ENCODE measurements around the gene HOXB6.

HOXB6 gene

GRCh38 chr17:48561884-48562810 lies 42.6 kb downstream of the HOXB6 start:
- Histone ChIP-seq H3K36me3 (ENCODE audit: control insufficient read depth in 5 of 5, insufficient read depth in 5 of 5, low read length in 5 of 5) (peaks cover 0 to 3% (median 0%) of the 10 kb centered on the region in 5 donors), H3K27ac (ENCODE audit: low read depth, low read length) (no peak overlapping the region), H3K4me3 (ENCODE audit: low read depth in 1 of 5, low read length in 5 of 5) (no peak overlapping the region), H3K9me3 (ENCODE audit: control insufficient read depth in 5 of 5, low read length in 5 of 5) (no peaks in the 10 kb centered on the region), H3K9ac (ENCODE audit: low read length in 5 of 5) (no peak overlapping the region), H3K4me1 (ENCODE audit: control insufficient read depth in 5 of 5, insufficient read depth in 5 of 5, low read length in 5 of 5) (peaks cover 11 to 95% (median 76%) of the 10 kb centered on the region in 5 donors), H3K27me3 (ENCODE audit: control insufficient read depth in 5 of 5, insufficient read depth in 4 of 5, low read length in 5 of 5) (no peaks in the 10 kb centered on the region)

- Histone ChIP-seq H3K27me3 (ENCODE audit: control insufficient read depth in 5 of 5, insufficient read depth in 4 of 5, low read length in 5 of 5) (no peaks in the 10 kb centered on the region), H3K9me3 (ENCODE audit: control insufficient read depth in 5 of 5, low read length in 5 of 5) (no peaks in the 10 kb centered on the region), H3K4me1 (ENCODE audit: control insufficient read depth in 5 of 5, insufficient read depth in 5 of 5, low read length in 5 of 5) (peaks cover 17 to 88% (median 76%) of the 10 kb centered on the region in 5 donors), H3K4me3 (ENCODE audit: low read depth in 1 of 5, low read length in 5 of 5) (no peak overlapping the region), H3K27ac (ENCODE audit: low read depth, low read length) (peak overlapping the region; percentile 81), H3K9ac (ENCODE audit: low read length in 5 of 5) (peak overlapping the region in 4 of 5 donors; percentile 9 to 43 (median 39)), H3K36me3 (ENCODE audit: control insufficient read depth in 5 of 5, insufficient read depth in 5 of 5, low read length in 5 of 5) (peaks cover 0 to 3% (median 0%) of the 10 kb centered on the region in 5 donors)
Measured at GRCh38 chr17:48559840-48560817, 44.7 kb downstream of the HOXB6 start.

- Histone ChIP-seq H3K4me1 (ENCODE audit: control insufficient read depth in 5 of 5, insufficient read depth in 5 of 5, low read length in 5 of 5) (peaks cover 15 to 87% (median 77%) of the 10 kb centered on the region in 5 donors), H3K9ac (ENCODE audit: low read length in 5 of 5) (peak overlapping the region in 4 of 5 donors; percentile 9 to 44 (median 39)), H3K27ac (ENCODE audit: low read depth, low read length) (peak overlapping the region; percentile 81), H3K27me3 (ENCODE audit: control insufficient read depth in 5 of 5, insufficient read depth in 4 of 5, low read length in 5 of 5) (no peaks in the 10 kb centered on the region), H3K4me3 (ENCODE audit: low read depth in 1 of 5, low read length in 5 of 5) (no peak overlapping the region), H3K36me3 (ENCODE audit: control insufficient read depth in 5 of 5, insufficient read depth in 5 of 5, low read length in 5 of 5) (peaks cover 0 to 7% (median 0%) of the 10 kb centered on the region in 5 donors), H3K9me3 (ENCODE audit: control insufficient read depth in 5 of 5, low read length in 5 of 5) (no peaks in the 10 kb centered on the region)
Measured at GRCh38 chr17:48559122-48559839, 45.5 kb downstream of the HOXB6 start.

- Histone ChIP-seq H3K9me3 (ENCODE audit: control insufficient read depth in 5 of 5, low read length in 5 of 5) (no peaks in the 10 kb centered on the region), H3K27me3 (ENCODE audit: control insufficient read depth in 5 of 5, insufficient read depth in 4 of 5, low read length in 5 of 5) (no peaks in the 10 kb centered on the region), H3K4me3 (ENCODE audit: low read depth in 1 of 5, low read length in 5 of 5) (no peak overlapping the region), H3K4me1 (ENCODE audit: control insufficient read depth in 5 of 5, insufficient read depth in 5 of 5, low read length in 5 of 5) (peaks cover 15 to 89% (median 79%) of the 10 kb centered on the region in 5 donors), H3K27ac (ENCODE audit: low read depth, low read length) (peak overlapping the region; percentile 81), H3K36me3 (ENCODE audit: control insufficient read depth in 5 of 5, insufficient read depth in 5 of 5, low read length in 5 of 5) (peaks cover 0 to 8% (median 0%) of the 10 kb centered on the region in 5 donors), H3K9ac (ENCODE audit: low read length in 5 of 5) (peak overlapping the region in 3 of 5 donors; percentile 9 to 44 (median 35))
Measured at GRCh38 chr17:48558831-48559121, 46.0 kb downstream of the HOXB6 start.

GRCh38 chr17:48558057-48558830 lies 46.5 kb downstream of the HOXB6 start:
- Histone ChIP-seq H3K9ac (ENCODE audit: low read length in 5 of 5) (peak overlapping the region in 2 of 5 donors; percentile 1 to 44), H3K36me3 (ENCODE audit: control insufficient read depth in 5 of 5, insufficient read depth in 5 of 5, low read length in 5 of 5) (peaks cover 0 to 8% (median 0%) of the 10 kb centered on the region in 5 donors), H3K4me1 (ENCODE audit: control insufficient read depth in 5 of 5, insufficient read depth in 5 of 5, low read length in 5 of 5) (peaks cover 11 to 87% (median 78%) of the 10 kb centered on the region in 5 donors), H3K27me3 (ENCODE audit: control insufficient read depth in 5 of 5, insufficient read depth in 4 of 5, low read length in 5 of 5) (no peaks in the 10 kb centered on the region), H3K9me3 (ENCODE audit: control insufficient read depth in 5 of 5, low read length in 5 of 5) (no peaks in the 10 kb centered on the region), H3K4me3 (ENCODE audit: low read depth in 1 of 5, low read length in 5 of 5) (no peak overlapping the region), H3K27ac (ENCODE audit: low read depth, low read length) (peak overlapping the region; percentile 81)

- Histone ChIP-seq H3K4me1 (ENCODE audit: control insufficient read depth in 5 of 5, insufficient read depth in 5 of 5, low read length in 5 of 5) (peaks cover 16 to 83% (median 76%) of the 10 kb centered on the region in 5 donors), H3K27me3 (ENCODE audit: control insufficient read depth in 5 of 5, insufficient read depth in 4 of 5, low read length in 5 of 5) (no peaks in the 10 kb centered on the region), H3K4me3 (ENCODE audit: low read depth in 1 of 5, low read length in 5 of 5) (no peak overlapping the region), H3K27ac (ENCODE audit: low read depth, low read length) (peak overlapping the region; percentile 81), H3K36me3 (ENCODE audit: control insufficient read depth in 5 of 5, insufficient read depth in 5 of 5, low read length in 5 of 5) (peaks cover 0 to 13% (median 5%) of the 10 kb centered on the region in 5 donors), H3K9ac (ENCODE audit: low read length in 5 of 5) (peak overlapping the region in 3 of 5 donors; percentile 0 to 39 (median 16)), H3K9me3 (ENCODE audit: control insufficient read depth in 5 of 5, low read length in 5 of 5) (no peaks in the 10 kb centered on the region)
Measured at GRCh38 chr17:48556576-48557401, 48.0 kb downstream of the HOXB6 start.

GRCh38 chr17:48556229-48556575 lies 48.6 kb downstream of the HOXB6 start:
- H3K4me1 ChIP-seq (ENCODE audit: control insufficient read depth in 5 of 5, insufficient read depth in 5 of 5, low read length in 5 of 5), result peaks cover 16 to 80% (median 71%) of the 10 kb centered on the region in 5 donors

GRCh38 chr17:48555258-48556228 lies 49.2 kb downstream of the HOXB6 start:
- Histone ChIP-seq H3K36me3 (ENCODE audit: control insufficient read depth in 5 of 5, insufficient read depth in 5 of 5, low read length in 5 of 5) (peaks cover 0 to 18% (median 11%) of the 10 kb centered on the region in 5 donors), H3K4me1 (ENCODE audit: control insufficient read depth in 5 of 5, insufficient read depth in 5 of 5, low read length in 5 of 5) (peaks cover 16 to 78% (median 68%) of the 10 kb centered on the region in 5 donors), H3K27me3 (ENCODE audit: control insufficient read depth in 5 of 5, insufficient read depth in 4 of 5, low read length in 5 of 5) (no peaks in the 10 kb centered on the region), H3K9me3 (ENCODE audit: control insufficient read depth in 5 of 5, low read length in 5 of 5) (no peaks in the 10 kb centered on the region), H3K27ac (ENCODE audit: low read depth, low read length) (peak overlapping the region; percentile 79), H3K4me3 (ENCODE audit: low read depth in 1 of 5, low read length in 5 of 5) (peak overlapping the region in 4 of 5 donors; percentile 48 to 63 (median 52)), H3K9ac (ENCODE audit: low read length in 5 of 5) (peak overlapping the region in 1 of 5 donors; percentile 52)

More at GRCh38 chr17:48556229-48556575, 48.6 kb downstream of the HOXB6 start:
- H3K27me3 ChIP-seq (ENCODE audit: control insufficient read depth in 5 of 5, insufficient read depth in 4 of 5, low read length in 5 of 5), result no peaks in the 10 kb centered on the region
- peak overlapping the region in 1 of 5 donors; percentile 39 for H3K9ac ChIP-seq (ENCODE audit: low read length in 5 of 5)
- peak overlapping the region; percentile 40 for H3K27ac ChIP-seq (ENCODE audit: low read depth, low read length)
- no peaks in the 10 kb centered on the region for H3K9me3 ChIP-seq (ENCODE audit: control insufficient read depth in 5 of 5, low read length in 5 of 5)
- no peak overlapping the region for H3K4me3 ChIP-seq (ENCODE audit: low read depth in 1 of 5, low read length in 5 of 5)
- H3K36me3 ChIP-seq (ENCODE audit: control insufficient read depth in 5 of 5, insufficient read depth in 5 of 5, low read length in 5 of 5), result peaks cover 0 to 15% (median 8%) of the 10 kb centered on the region in 5 donors

Data from subcutaneous abdominal adipose tissue (tissue), 5 donors.